GM23338 (cell line): ENCODE data around the gene FBLN2. TPM values are rescaled to one million over a fixed set of nuclear protein-coding genes. Genes with fewer than 3 reads are reported as not detected.

Source experiments
- CREB1 ChIP-seq: fragments of 250-450 bp; sonication (Bioruptor Pico); IDR thresholded peaks from 2 replicates; pipeline ENCODE4 v1.5.0; 2020; ENCODE audit warnings: low read depth, mild to moderate bottlenecking, moderate library complexity
- ETS1 ChIP-seq: IDR thresholded peaks from 2 replicates; pipeline ENCODE4 v1.6.1; 2016; ENCODE audit warnings: antibody characterized with exemption
- EZH2 ChIP-seq: fragments of 200-600 bp; sonication (generic); IDR thresholded peaks from one replicate; pipeline ENCODE4 v1.8.0; 2017; ENCODE audit warnings: antibody characterized with exemption, mild to moderate bottlenecking, low read depth; ENCODE audit not compliant: unreplicated experiment
- EZH2phosphoT487 ChIP-seq: fragments of 200-600 bp; sonication (generic); IDR thresholded peaks from one replicate; pipeline ENCODE4 v1.8.1; 2018; ENCODE audit warnings: antibody characterized with exemption; ENCODE audit not compliant: unreplicated experiment
- POLR2AphosphoS5 ChIP-seq: IDR thresholded peaks from 2 replicates; pipeline ENCODE4 v1.6.1; 2016; ENCODE audit warnings: antibody characterized with exemption, low read depth
- STAT1 ChIP-seq: IDR thresholded peaks from one replicate; pipeline ENCODE4 v1.6.1; 2016; ENCODE audit warnings: antibody characterized with exemption; ENCODE audit not compliant: unreplicated experiment
- ZNF114 ChIP-seq: fragments of 250-450 bp; sonication (Bioruptor Pico); IDR thresholded peaks from 2 replicates; pipeline ENCODE4 v1.5.0; 2020; ENCODE audit warnings: mild to moderate bottlenecking, moderate library complexity
- ZNF462 ChIP-seq: fragments of 250-450 bp; sonication (Bioruptor Pico); IDR thresholded peaks from 2 replicates; pipeline ENCODE4 v1.5.0; 2020; ENCODE audit warnings: mild to moderate bottlenecking, moderate library complexity
- polyA plus RNA-seq: library from polyadenylated mRNA; unstranded; fragments of >200 nt; fragmentation: Nextera tagmentation; extraction: Ambion mirVana; gene quantifications from 2 replicates; pipeline ENCODE4 v1.2.1, GENCODE V29; 2016
- total RNA-seq: library from RNA; depleted of rRNA; stranded (reverse); fragments of >200 nt; shearing (Covaris generic); gene quantifications from 2 replicates; pipeline ENCODE4 v1.2.3, GENCODE V29; 2014

Gene FBLN2
- total and polyA plus RNA-seq, 2 experiments from 2014 or later: 18.8 to 26.8 TPM

GRCh38 chr3:13620776-13621365, 71.9 kb downstream of the FBLN2 start (continued):
- TF ChIP-seq ZNF462: no peak
- no peak for TF ChIP-seq POLR2AphosphoS5
- no peak for TF ChIP-seq EZH2
- TF ChIP-seq ETS1: no peak
- TF ChIP-seq STAT1: no peak
- TF ChIP-seq CREB1 (CRISPR knock-in tag): no peak
- TF ChIP-seq ZNF114 (CRISPR knock-in tag): no peak
- TF ChIP-seq EZH2phosphoT487: no peak
